A549 (cell line): ENCODE data around the gene SPOP. TPM values are rescaled to one million over a fixed set of nuclear protein-coding genes. Genes with fewer than 3 reads are reported as not detected.

Experiments
- ATAC-seq, 2 experiments: fragments of 200-7000 bp in 1 of 2; fragments of >200 bp in 1 of 2; cut with Nextera tagmentation in 1 of 2; cut with Tn5 transposase in 1 of 2; 3 replicates each; pipeline versions ENCODE4 v1.8.0 to v1.9.1; 2018 to 2020; ENCODE audit warnings: mild to moderate bottlenecking in 1 of 2, moderate library complexity in 1 of 2
- CTCF ChIA-PET: fragments of 300-600 bp; sonication (Branson Sonifier 250); formaldehyde crosslinking; extraction: SDS; loops from one replicate; lab custom pipeline; 2021; ENCODE audit warnings: antibody characterized with exemption, inconsistent platforms; lab: Yijun Ruan, JAX
- POLR2A ChIA-PET: fragments of 350-600 bp; formaldehyde crosslinking; extraction: SDS; loops from one replicate; lab custom pipeline; 2021; ENCODE audit warnings: antibody characterized with exemption, inconsistent platforms; lab: Yijun Ruan, JAX
- DNase-seq, 2 experiments: peaks; one replicate each; pipeline versions ENCODE4 v3.0.0 to v3.0.0-alpha.2; 2011 to 2016; ENCODE audit warnings: low read depth in 1 of 2, low spot score in 1 of 2
- FAIRE-seq: peaks from 2 replicates; lab custom pipeline; 2011; peaks lifted over from hg19 to GRCh38; lab: Jason Lieb, UNC
- H3K27ac ChIP-seq, 2 experiments: fragments of >200 bp; sonication (Bioruptor Twin); formaldehyde crosslinking; 3 replicates each; pipeline ENCODE4 v1.5.1; 2016 to 2017
- H3K4me1 ChIP-seq: fragments of >200 bp; sonication (Bioruptor Twin); formaldehyde crosslinking; 3 replicates; pipeline ENCODE4 v1.6.1; 2016
- H3K4me2 ChIP-seq: fragments of >200 bp; sonication (Bioruptor Twin); formaldehyde crosslinking; 3 replicates; pipeline ENCODE4 v1.6.1; 2016
- H3K4me3 ChIP-seq: fragments of >200 bp; sonication (Bioruptor Twin); formaldehyde crosslinking; 3 replicates; pipeline ENCODE4 v1.5.1; 2016
- H3K9me3 ChIP-seq: fragments of >200 bp; sonication (Bioruptor Twin); formaldehyde crosslinking; 3 replicates; pipeline ENCODE4 v1.6.1; 2016
- ATOH8 ChIP-seq: fragments of 250-450 bp; sonication (Bioruptor Pico); IDR thresholded peaks from 2 replicates; pipeline ENCODE4 v1.5.0; 2020; ENCODE audit warnings: low read depth, mild to moderate bottlenecking, moderate library complexity
- CBX2 ChIP-seq: fragments of 200-600 bp; sonication (generic); IDR thresholded peaks from 2 replicates; pipeline ENCODE4 v1.6.1; 2016; ENCODE audit warnings: low read depth, mild to moderate bottlenecking, borderline replicate concordance
- CBX8 ChIP-seq: fragments of 200-600 bp; sonication (generic); IDR thresholded peaks from 2 replicates; pipeline ENCODE4 v1.6.1; 2016
- CEBPB ChIP-seq, 2 experiments: fragments of >200 bp in 1 of 2; sonication (Bioruptor Twin) in 1 of 2; formaldehyde crosslinking in 1 of 2; IDR thresholded peaks; 2 replicates each; pipeline ENCODE4 v1.6.1; 2012 to 2016
- ELK1 ChIP-seq: fragments of 150-350 bp; IDR thresholded peaks from 2 replicates; pipeline ENCODE4 v1.6.1; 2014; ENCODE audit warnings: low read depth, mild to moderate bottlenecking, low read length
- ESRRA ChIP-seq: fragments of 150-350 bp; IDR thresholded peaks from 2 replicates; pipeline ENCODE4 v1.6.1; 2014; ENCODE audit warnings: mild to moderate bottlenecking, low read length, borderline replicate concordance
- FOSB ChIP-seq: fragments of 250-450 bp; sonication (Bioruptor Pico); IDR thresholded peaks from 2 replicates; pipeline ENCODE4 v1.5.0; 2020; ENCODE audit warnings: mild to moderate bottlenecking, moderate library complexity
- FOXS1 ChIP-seq: fragments of 250-450 bp; sonication (Bioruptor Pico); IDR thresholded peaks from 2 replicates; pipeline ENCODE4 v1.5.0; 2020; ENCODE audit warnings: mild to moderate bottlenecking, moderate library complexity
- GATA3 ChIP-seq: IDR thresholded peaks from 2 replicates; pipeline ENCODE4 v1.6.1; 2012; ENCODE audit warnings: borderline replicate concordance
- HDAC2 ChIP-seq: fragments of 200-600 bp; sonication (generic); IDR thresholded peaks from 2 replicates; pipeline ENCODE4 v1.6.1; 2016
- HEYL ChIP-seq: fragments of 250-450 bp; sonication (Bioruptor Pico); IDR thresholded peaks from 2 replicates; pipeline ENCODE4 v1.8.0; 2021; ENCODE audit warnings: mild to moderate bottlenecking, moderate library complexity
- HOXB13 ChIP-seq: fragments of 250-450 bp; sonication (Bioruptor Pico); IDR thresholded peaks from 2 replicates; pipeline ENCODE4 v1.5.0; 2020; ENCODE audit warnings: low read depth, mild to moderate bottlenecking, moderate library complexity
- JUNB ChIP-seq: fragments of >200 bp; sonication (Bioruptor Twin); formaldehyde crosslinking; IDR thresholded peaks from 2 replicates; pipeline ENCODE4 v1.6.1; 2016
- KDM1A ChIP-seq: fragments of 200-600 bp; sonication (generic); IDR thresholded peaks from 2 replicates; pipeline ENCODE4 v1.6.1; 2016; ENCODE audit warnings: low read depth, mild to moderate bottlenecking
- KDM5A ChIP-seq: fragments of 200-600 bp; sonication (generic); IDR thresholded peaks from 2 replicates; pipeline ENCODE4 v1.6.1; 2016; ENCODE audit warnings: antibody characterized with exemption, mild to moderate bottlenecking
- MAFK ChIP-seq: fragments of 450-650 bp; IDR thresholded peaks from 2 replicates; pipeline ENCODE4 v1.6.1; 2014; ENCODE audit not compliant: partially characterized antibody
- MAZ ChIP-seq: fragments of 150-350 bp; IDR thresholded peaks from 2 replicates; pipeline ENCODE4 v1.6.1; 2014; ENCODE audit warnings: antibody characterized with exemption, low read depth, low read length, borderline replicate concordance
- NFE2L2 ChIP-seq: fragments of 150-350 bp; conservative IDR thresholded peaks from 2 replicates; pipeline ENCODE4 v1.6.1; 2014; ENCODE audit warnings: low read length
- PHF8 ChIP-seq: fragments of 200-600 bp; sonication (generic); IDR thresholded peaks from 2 replicates; pipeline ENCODE4 v1.6.1; 2016; ENCODE audit warnings: low read depth, mild to moderate bottlenecking, antibody characterized with exemption, moderate library complexity, borderline replicate concordance
- POLR2AphosphoS2 ChIP-seq: conservative IDR thresholded peaks from 2 replicates; pipeline ENCODE4 v1.6.1; 2012; ENCODE audit warnings: low read length, improper control_type of control experiment, inconsistent platforms
- RARB ChIP-seq: fragments of 250-450 bp; sonication (Bioruptor Pico); IDR thresholded peaks from 2 replicates; pipeline ENCODE4 v1.8.0; 2021; ENCODE audit warnings: mild to moderate bottlenecking, moderate library complexity
- RFX5 ChIP-seq: fragments of 450-650 bp; IDR thresholded peaks from 2 replicates; pipeline ENCODE4 v1.7.1; 2014; ENCODE audit warnings: antibody characterized with exemption, mild to moderate bottlenecking, moderate library complexity
- RNF2 ChIP-seq: fragments of 200-600 bp; sonication (generic); IDR thresholded peaks from 2 replicates; pipeline ENCODE4 v1.6.1; 2016; ENCODE audit warnings: low read depth, mild to moderate bottlenecking, antibody characterized with exemption, moderate library complexity, borderline replicate concordance
- SMC3 ChIP-seq: fragments of >200 bp; sonication (Bioruptor Twin); formaldehyde crosslinking; IDR thresholded peaks from 3 replicates; pipeline ENCODE4 v1.6.1; 2018; ENCODE audit warnings: inconsistent platforms
- SREBF2 ChIP-seq: fragments of 450-650 bp; IDR thresholded peaks from 2 replicates; pipeline ENCODE4 v1.6.1; 2014; ENCODE audit warnings: mild to moderate bottlenecking, moderate library complexity
- ZSCAN20 ChIP-seq: fragments of 250-450 bp; sonication (Bioruptor Pico); IDR thresholded peaks from 2 replicates; pipeline ENCODE4 v1.8.0; 2022; ENCODE audit warnings: mild to moderate bottlenecking, moderate library complexity
- WGBS: methylation state at CpG from one replicate; pipeline ENCODE4 v1.1.6; 2017; ENCODE audit errors: missing lambda C conversion rate; 5-methylcytosine and 5-hydroxymethylcytosine counted together
- polyA plus RNA-seq, 4 experiments: library from polyadenylated mRNA; depleted of rRNA in 3 of 4; stranded (reverse); fragments of >200 nt; fragmentation: RNase III in 1 of 4; extraction: RNeasy Plus Mini Kit Qiagen cat#74134 plus additional on column Dnase treatment in 1 of 4; gene quantifications; 2 replicates in 3 of 4; 3 replicates in 1 of 4; pipeline ENCODE4 v1.2.3, GENCODE V29; 2011 to 2017
- TF ChIP-seq, protein P1 (sequence below): IDR thresholded peaks from 2 replicates; pipeline ENCODE4 v1.6.1; 2012
- TF ChIP-seq, protein P2 (sequence below): fragments of 250-450 bp; sonication (Bioruptor Pico); IDR thresholded peaks from 2 replicates; pipeline ENCODE4 v1.5.0; 2021; ENCODE audit warnings: mild to moderate bottlenecking, moderate library complexity, borderline replicate concordance

Gene SPOP
- polyA plus RNA-seq, 2 of the 4 experiments (the other 2 are of a cell fraction): 49.5 to 57.2 TPM

- no peaks in the 10 kb centered on the region for H3K4me1 ChIP-seq
- ATAC-seq (no peak), DNase-seq (no peak), FAIRE-seq (no peak)
- TF ChIP-seq RFX5: no peak
- TF ChIP-seq ELK1: no peak
- no peak for TF ChIP-seq SMC3
- no peak for TF ChIP-seq SREBF2
- TF ChIP-seq HEYL (CRISPR knock-in tag): no peak
- TF ChIP-seq FOSB (CRISPR knock-in tag): no peak
- no peak for TF ChIP-seq ATOH8 (CRISPR knock-in tag)
- no peak for TF ChIP-seq PHF8
- TF ChIP-seq, protein P1, sequence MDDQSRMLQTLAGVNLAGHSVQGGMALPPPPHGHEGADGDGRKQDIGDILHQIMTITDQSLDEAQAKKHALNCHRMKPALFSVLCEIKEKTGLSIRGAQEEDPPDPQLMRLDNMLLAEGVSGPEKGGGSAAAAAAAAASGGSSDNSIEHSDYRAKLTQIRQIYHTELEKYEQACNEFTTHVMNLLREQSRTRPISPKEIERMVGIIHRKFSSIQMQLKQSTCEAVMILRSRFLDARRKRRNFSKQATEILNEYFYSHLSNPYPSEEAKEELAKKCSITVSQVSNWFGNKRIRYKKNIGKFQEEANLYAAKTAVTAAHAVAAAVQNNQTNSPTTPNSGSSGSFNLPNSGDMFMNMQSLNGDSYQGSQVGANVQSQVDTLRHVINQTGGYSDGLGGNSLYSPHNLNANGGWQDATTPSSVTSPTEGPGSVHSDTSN: no peak
- no peak for TF ChIP-seq HOXB13 (CRISPR knock-in tag)
- TF ChIP-seq, protein P2, sequence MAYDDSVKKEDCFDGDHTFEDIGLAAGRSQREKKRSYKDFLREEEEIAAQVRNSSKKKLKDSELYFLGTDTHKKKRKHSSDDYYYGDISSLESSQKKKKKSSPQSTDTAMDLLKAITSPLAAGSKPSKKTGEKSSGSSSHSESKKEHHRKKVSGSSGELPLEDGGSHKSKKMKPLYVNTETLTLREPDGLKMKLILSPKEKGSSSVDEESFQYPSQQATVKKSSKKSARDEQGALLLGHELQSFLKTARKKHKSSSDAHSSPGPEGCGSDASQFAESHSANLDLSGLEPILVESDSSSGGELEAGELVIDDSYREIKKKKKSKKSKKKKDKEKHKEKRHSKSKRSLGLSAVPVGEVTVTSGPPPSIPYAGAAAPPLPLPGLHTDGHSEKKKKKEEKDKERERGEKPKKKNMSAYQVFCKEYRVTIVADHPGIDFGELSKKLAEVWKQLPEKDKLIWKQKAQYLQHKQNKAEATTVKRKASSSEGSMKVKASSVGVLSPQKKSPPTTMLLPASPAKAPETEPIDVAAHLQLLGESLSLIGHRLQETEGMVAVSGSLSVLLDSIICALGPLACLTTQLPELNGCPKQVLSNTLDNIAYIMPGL (CRISPR knock-in tag): no peak
- no peak for TF ChIP-seq MAFK
- no peak for TF ChIP-seq RNF2
- no peak for TF ChIP-seq HDAC2
- no peak for TF ChIP-seq ESRRA
- TF ChIP-seq KDM5A: no peak
- no peak for TF ChIP-seq ZSCAN20 (CRISPR knock-in tag)
- no peak for TF ChIP-seq CBX8
- no peak for TF ChIP-seq KDM1A
- no peaks in the 10 kb centered on the region for H3K9me3 ChIP-seq
- H3K4me2 ChIP-seq: no peak overlapping the region
- ChIA-PET CTCF (interaction anchor here (1.0 to 49.7 kb wide), 9 partner anchors 15 to 299 kb away, joined by 3 to 2008 read pairs (median 4); partner anchors contain the start of genes DLX3, NXPH3, SLC35B1 and SPOP), POLR2A (interaction anchor here (4.2 kb wide), 1 partner anchor 10 kb away, joined by 19 read pairs; the partner anchor contains the start of gene SLC35B1)
- H3K4me3 ChIP-seq: no peak overlapping the region
- 78% methylated on average over 6 of the region's 6 CpGs for WGBS
- no peak overlapping the region for H3K27ac ChIP-seq
Observed at GRCh38 chr17:49698005-49698404, 20.1 kb upstream of the SPOP start.

DNA sequence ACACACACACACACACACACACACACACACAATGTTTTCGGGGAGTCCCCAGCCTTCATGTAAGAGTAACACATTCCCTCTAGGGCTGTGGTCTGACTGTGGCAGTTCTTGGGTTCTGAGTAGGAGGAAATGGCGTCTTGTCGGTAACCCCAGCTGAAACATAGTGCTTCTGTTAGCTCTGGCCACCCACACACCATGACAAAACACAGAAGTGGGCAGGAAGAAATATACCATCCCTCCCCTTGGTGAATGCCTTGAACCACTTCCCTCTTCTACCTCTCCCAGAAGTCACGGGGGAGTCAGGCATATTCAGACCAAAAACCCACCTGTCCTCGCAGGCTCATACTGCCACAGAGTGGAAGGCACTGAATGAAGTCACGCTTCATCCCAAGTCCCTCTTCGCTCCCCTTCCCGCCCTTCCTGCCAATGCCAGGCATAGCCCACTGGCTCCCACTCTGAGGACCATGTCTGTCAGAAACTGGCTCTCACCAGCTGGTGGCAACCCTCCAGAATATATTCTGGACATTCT lies 18.4 kb upstream of the SPOP start:
- FAIRE-seq (no peak), DNase-seq (no peak), ATAC-seq (peak in 1 of 2 experiments; percentile 25; a peak in 4 of 6 replicates)
- no peak overlapping the region for H3K27ac ChIP-seq
- TF ChIP-seq NFE2L2: no peak
- no peak for TF ChIP-seq FOSB (CRISPR knock-in tag)
- TF ChIP-seq MAFK: no peak
- no peak for TF ChIP-seq RARB (CRISPR knock-in tag)
- TF ChIP-seq JUNB: no peak
- TF ChIP-seq MAZ: no peak
- no peak for TF ChIP-seq CBX2
- no peak for TF ChIP-seq GATA3
- TF ChIP-seq FOXS1 (CRISPR knock-in tag): no peak
- TF ChIP-seq CEBPB (IDR thresholded peaks at IDR 0.05): no peak
- TF ChIP-seq SMC3: no peak
- TF ChIP-seq POLR2AphosphoS2: no peak
- CTCF ChIA-PET: interaction anchor here (0.6 to 49.7 kb wide), 36 partner anchors 14 to 301 kb away, joined by 3 to 2008 read pairs (median 4); partner anchors contain the start of genes DLX3, NXPH3, SLC35B1 and SPOP
- H3K9me3 ChIP-seq: no peaks in the 10 kb centered on the region
- H3K4me1 ChIP-seq: no peaks in the 10 kb centered on the region
- no peak overlapping the region for H3K4me3 ChIP-seq
- 66% methylated on average over 8 of the region's 8 CpGs for WGBS
- POLR2A ChIA-PET: interaction anchor here (1.3 to 4.2 kb wide), 2 partner anchors 11 to 126 kb away, joined by 4 to 19 read pairs; partner anchors contain the start of gene SLC35B1
- no peak overlapping the region for H3K4me2 ChIP-seq
